Right kidney (tissue), 1 donor: ENCODE measurements around the gene AGAP1.
A peak's percentile ranks its signal among the peaks of the same experiment; 100 is the strongest.

Experiments
- DNase-seq: peaks from one replicate; pipeline ENCODE4 v3.0.0-alpha.2; 2016

The AGAP1 gene

GRCh38 chr2:236164201-236164924 is 670.5 kb downstream of the AGAP1 start:
- peak; percentile 79 for DNase-seq

GRCh38 chr2:236164925-236165841 is 671.3 kb downstream of the AGAP1 start:
- DNase-seq = no peak

- peak; percentile 76 for DNase-seq
Observed at GRCh38 chr2:236165842-236166795, 672.3 kb downstream of the AGAP1 start.

GRCh38 chr2:236166796-236167296 is 673.0 kb downstream of the AGAP1 start:
- peak; percentile 69 for DNase-seq

- peak; percentile 75 for DNase-seq
Observed at GRCh38 chr2:236167297-236168109, 673.7 kb downstream of the AGAP1 start.

- DNase-seq = peak; percentile 81
Observed at GRCh38 chr2:236168110-236169080, 674.6 kb downstream of the AGAP1 start, which contains the start of gene GBX2. Gene GBX2, minus strand, starts transcription at chr2:236168386. Its CDS starts 415 bp downstream, at chr2:236167971.

- no peak for DNase-seq
Observed at GRCh38 chr2:236169151-236169721, 675.4 kb downstream of the AGAP1 start.

- peak; percentile 71 for DNase-seq
Observed at GRCh38 chr2:236169741-236170589, 676.1 kb downstream of the AGAP1 start.

GRCh38 chr2:236170590-236171165 is 676.8 kb downstream of the AGAP1 start:
- DNase-seq = peak; percentile 16

GRCh38 chr2:236171181-236171679 is 677.4 kb downstream of the AGAP1 start:
- DNase-seq = peak; percentile 59

- no peak for DNase-seq
Observed at GRCh38 chr2:236171680-236172254, 677.9 kb downstream of the AGAP1 start.

- DNase-seq = peak; percentile 64
Observed at GRCh38 chr2:236172255-236173035, 678.6 kb downstream of the AGAP1 start.

- peak; percentile 29 for DNase-seq
Observed at GRCh38 chr2:236173036-236173728, 679.3 kb downstream of the AGAP1 start.

- no peak for DNase-seq
Observed at GRCh38 chr2:236173729-236174607, 680.1 kb downstream of the AGAP1 start.
